Activated naive CD8-positive, alpha-beta T cell treated with anti-CD3 and anti-CD28 coated beads, Interleukin-2, amount 10 ng/mL, durations not matched to agents 7 days and 5 days (primary cell): ENCODE measurements around the gene ITGB4. TPM values are rescaled to one million over a fixed set of nuclear protein-coding genes. Genes with fewer than 3 reads are reported as not detected.
A peak's percentile ranks its signal among the peaks of the same experiment; 100 is the strongest.

ENCODE experiments used
- ATAC-seq: fragments of 150-1000 bp; cut with Tn5 transposase; one replicate; pipeline ENCODE4 v1.10.0; 2021; ENCODE audit warnings: low read depth, moderate library complexity
- POLR2A ChIA-PET: fragments of 350-600 bp; sonication (Branson Sonifier 250); formaldehyde crosslinking; loops from one replicate; lab custom pipeline; 2021; ENCODE audit warnings: antibody characterized with exemption; lab: Charles Lee
- DNase-seq: peaks from one replicate; pipeline ENCODE4 v3.0.0; 2021
- H3K27ac Mint-ChIP-seq: one replicate; pipeline ENCODE4 v1.8.0; 2022; ENCODE audit warnings: mild to moderate bottlenecking, mixed read lengths
- H3K27me3 Mint-ChIP-seq: one replicate; pipeline ENCODE4 v1.8.0; 2022; ENCODE audit warnings: mild to moderate bottlenecking, moderate library complexity, mixed read lengths
- H3K36me3 Mint-ChIP-seq: one replicate; pipeline ENCODE4 v1.8.0; 2021; ENCODE audit warnings: mild to moderate bottlenecking, mixed read lengths
- H3K4me1 Mint-ChIP-seq: one replicate; pipeline ENCODE4 v1.8.0; 2021; ENCODE audit warnings: mixed read lengths
- H3K4me3 Mint-ChIP-seq: one replicate; pipeline ENCODE4 v1.8.0; 2022; ENCODE audit warnings: mild to moderate bottlenecking, moderate library complexity, mixed read lengths
- H3K9me3 Mint-ChIP-seq: one replicate; pipeline ENCODE4 v1.8.0; 2021; ENCODE audit warnings: mixed read lengths
- total RNA-seq, 2 experiments: library from RNA; stranded (reverse); gene quantifications; one replicate each; pipeline ENCODE4 v1.2.3, GENCODE V29; 2021

The ITGB4 gene
- 1 to 10 TPM; 1.0 to 1.4 TPM for total RNA-seq

- ATAC-seq (peak; percentile 92), DNase-seq (peak; percentile 82)
- POLR2A ChIA-PET: interaction anchor here (0.7 to 1.4 kb wide), 3 partner anchors 18 to 87 kb away, joined by 3 to 8 read pairs (median 3); no protein-coding TSS in a partner anchor
- Mint-ChIP-seq H3K27me3 (peaks cover 30% of the 10 kb centered on the region), H3K9me3 (no peaks in the 10 kb centered on the region), H3K4me1 (peaks cover 4% of the 10 kb centered on the region), H3K4me3 (peak within 1 kb of the TSS; percentile 82), H3K36me3 (no peaks in the 10 kb centered on the region), H3K27ac (peak within 1 kb of the TSS; percentile 64)
Measured at GRCh38 chr17:75720656-75721462, at the start of gene ITGB4. Gene ITGB4 (plus strand): TSS chr17:75721459. CDS start chr17:75724704, 3,245 bp downstream.

- peaks cover 19% of the 10 kb centered on the region for H3K4me1 Mint-ChIP-seq
- no peak overlapping the region for H3K27ac Mint-ChIP-seq
- no peak overlapping the region for H3K4me3 Mint-ChIP-seq
- ATAC-seq: no peak
- no peaks in the 10 kb centered on the region for H3K9me3 Mint-ChIP-seq
- POLR2A ChIA-PET: interaction anchor here (1.6 kb wide), 1 partner anchor 16 kb away, joined by 3 read pairs; no protein-coding TSS in a partner anchor
- no peaks in the 10 kb centered on the region for H3K27me3 Mint-ChIP-seq
- DNase-seq: no peak
- peaks cover 9% of the 10 kb centered on the region for H3K36me3 Mint-ChIP-seq
Measured at GRCh38 chr17:75672011-75672410, 49.2 kb upstream of the ITGB4 start.

GRCh38 chr17:75673487-75673886, 47.8 kb upstream of the ITGB4 start:
- ATAC-seq (no peak), DNase-seq (no peak)
- H3K4me3 Mint-ChIP-seq: no peak overlapping the region
- H3K36me3 Mint-ChIP-seq: peaks cover 7% of the 10 kb centered on the region
- no peaks in the 10 kb centered on the region for H3K27me3 Mint-ChIP-seq
- H3K27ac Mint-ChIP-seq: no peak overlapping the region
- H3K4me1 Mint-ChIP-seq: peaks cover 15% of the 10 kb centered on the region
- POLR2A ChIA-PET: interaction anchor here (0.6 kb wide), 1 partner anchor 181 kb away, joined by 5 read pairs; no protein-coding TSS in a partner anchor
- H3K9me3 Mint-ChIP-seq: no peaks in the 10 kb centered on the region

- H3K27ac Mint-ChIP-seq: no peak overlapping the region
- DNase-seq: no peak
- H3K4me3 Mint-ChIP-seq: no peak overlapping the region
- H3K9me3 Mint-ChIP-seq: no peaks in the 10 kb centered on the region
- H3K27me3 Mint-ChIP-seq: no peaks in the 10 kb centered on the region
- POLR2A ChIA-PET: no interaction called here
- no peak for ATAC-seq
- peaks cover 7% of the 10 kb centered on the region for H3K36me3 Mint-ChIP-seq
- H3K4me1 Mint-ChIP-seq: peaks cover 4% of the 10 kb centered on the region
Measured at GRCh38 chr17:75676461-75676860, 44.8 kb upstream of the ITGB4 start.

- no peak overlapping the region for H3K27ac Mint-ChIP-seq
Measured at GRCh38 chr17:75679706-75680211, 41.5 kb upstream of the ITGB4 start.

GRCh38 chr17:75680431-75680830, 40.8 kb upstream of the ITGB4 start:
- no peak overlapping the region for H3K27ac Mint-ChIP-seq
- H3K9me3 Mint-ChIP-seq: no peaks in the 10 kb centered on the region
- DNase-seq (no peak), ATAC-seq (no peak)
- peaks cover 2% of the 10 kb centered on the region for H3K4me1 Mint-ChIP-seq
- H3K36me3 Mint-ChIP-seq: peaks cover 5% of the 10 kb centered on the region
- no peak overlapping the region for H3K4me3 Mint-ChIP-seq
- no peaks in the 10 kb centered on the region for H3K27me3 Mint-ChIP-seq
- POLR2A ChIA-PET: no interaction called here

More at GRCh38 chr17:75679706-75680211, 41.5 kb upstream of the ITGB4 start:
- Mint-ChIP-seq H3K27me3 (no peaks in the 10 kb centered on the region), H3K4me1 (peaks cover 5% of the 10 kb centered on the region), H3K36me3 (peaks cover 6% of the 10 kb centered on the region), H3K9me3 (no peaks in the 10 kb centered on the region), H3K4me3 (no peak overlapping the region)
- DNase-seq: no peak
- no peak for ATAC-seq
- POLR2A ChIA-PET: no interaction called here

- no peak overlapping the region for H3K4me3 Mint-ChIP-seq
- DNase-seq (no peak), ATAC-seq (no peak)
- H3K27me3 Mint-ChIP-seq: no peaks in the 10 kb centered on the region
- no peaks in the 10 kb centered on the region for H3K9me3 Mint-ChIP-seq
- H3K36me3 Mint-ChIP-seq: peaks cover 5% of the 10 kb centered on the region
- H3K4me1 Mint-ChIP-seq: peaks cover 3% of the 10 kb centered on the region
- H3K27ac Mint-ChIP-seq: no peak overlapping the region
- POLR2A ChIA-PET: no interaction called here
Measured at GRCh38 chr17:75681289-75681688, 40.0 kb upstream of the ITGB4 start.

- H3K27me3 Mint-ChIP-seq: no peaks in the 10 kb centered on the region
- H3K4me3 Mint-ChIP-seq: no peak overlapping the region
- peaks cover 15% of the 10 kb centered on the region for H3K4me1 Mint-ChIP-seq
- H3K9me3 Mint-ChIP-seq: no peaks in the 10 kb centered on the region
- POLR2A ChIA-PET: interaction anchor here (1.8 kb wide), 1 partner anchor 17 kb away, joined by 8 read pairs; the partner anchor contains the start of genes RECQL5 and SAP30BP
- DNase-seq (no peak), ATAC-seq (no peak)
- peaks cover 6% of the 10 kb centered on the region for H3K36me3 Mint-ChIP-seq
- no peak overlapping the region for H3K27ac Mint-ChIP-seq
Measured at GRCh38 chr17:75683583-75683982, 37.7 kb upstream of the ITGB4 start.

GRCh38 chr17:75684249-75684648, 37.0 kb upstream of the ITGB4 start:
- H3K27me3 Mint-ChIP-seq: no peaks in the 10 kb centered on the region
- H3K27ac Mint-ChIP-seq: no peak overlapping the region

GRCh38 chr17:75684924-75685323, 36.3 kb upstream of the ITGB4 start:
- no peaks in the 10 kb centered on the region for H3K27me3 Mint-ChIP-seq
- H3K9me3 Mint-ChIP-seq: no peaks in the 10 kb centered on the region
- H3K4me3 Mint-ChIP-seq: no peak overlapping the region
- H3K4me1 Mint-ChIP-seq: peaks cover 28% of the 10 kb centered on the region
- ATAC-seq (no peak), DNase-seq (no peak)
- H3K36me3 Mint-ChIP-seq: peaks cover 5% of the 10 kb centered on the region
- H3K27ac Mint-ChIP-seq: no peak overlapping the region
- POLR2A ChIA-PET: no interaction called here

More at GRCh38 chr17:75684249-75684648, 37.0 kb upstream of the ITGB4 start:
- DNase-seq: no peak
- ATAC-seq: no peak
- Mint-ChIP-seq H3K9me3 (no peaks in the 10 kb centered on the region), H3K36me3 (peaks cover 3% of the 10 kb centered on the region), H3K4me1 (peaks cover 22% of the 10 kb centered on the region), H3K4me3 (no peak overlapping the region)
- POLR2A ChIA-PET: no interaction called here

- Mint-ChIP-seq H3K27me3 (no peaks in the 10 kb centered on the region), H3K9me3 (no peaks in the 10 kb centered on the region), H3K27ac (no peak overlapping the region), H3K4me1 (peaks cover 32% of the 10 kb centered on the region), H3K4me3 (no peak overlapping the region), H3K36me3 (peaks cover 5% of the 10 kb centered on the region)
- POLR2A ChIA-PET: no interaction called here
- ATAC-seq: no peak
- no peak for DNase-seq
Measured at GRCh38 chr17:75685499-75685898, 35.8 kb upstream of the ITGB4 start.

GRCh38 chr17:75688209-75688825, 32.9 kb upstream of the ITGB4 start:
- POLR2A ChIA-PET: interaction anchor here (1.0 to 2.1 kb wide), 3 partner anchors 17 to 92 kb away, joined by 3 to 13 read pairs (median 5); partner anchors contain the start of genes RECQL5 and SAP30BP
- Mint-ChIP-seq H3K4me1 (peaks cover 44% of the 10 kb centered on the region), H3K36me3 (peaks cover 10% of the 10 kb centered on the region), H3K27ac (peak overlapping the region; percentile 87), H3K27me3 (no peaks in the 10 kb centered on the region), H3K9me3 (no peaks in the 10 kb centered on the region), H3K4me3 (peak overlapping the region; percentile 69)
- ATAC-seq: peak; percentile 15
- DNase-seq: no peak

- H3K9me3 Mint-ChIP-seq: no peaks in the 10 kb centered on the region
- ATAC-seq (peak; percentile 90), DNase-seq (peak; percentile 39)
- POLR2A ChIA-PET: interaction anchor here (2.1 kb wide), 1 partner anchor 22 kb away, joined by 13 read pairs; the partner anchor contains the start of genes RECQL5 and SAP30BP
- H3K36me3 Mint-ChIP-seq: peaks cover 10% of the 10 kb centered on the region
- no peaks in the 10 kb centered on the region for H3K27me3 Mint-ChIP-seq
- H3K27ac Mint-ChIP-seq: peak overlapping the region; percentile 87
- peaks cover 42% of the 10 kb centered on the region for H3K4me1 Mint-ChIP-seq
- peak overlapping the region; percentile 69 for H3K4me3 Mint-ChIP-seq
Measured at GRCh38 chr17:75689441-75689873, 31.8 kb upstream of the ITGB4 start.
